NCI-H460 (cell line): ENCODE measurements around the gene CERS6. TPM values are rescaled to one million over a fixed set of nuclear protein-coding genes. Genes with fewer than 3 reads are reported as not detected.
"Not testable (repeated sequence)": the region's sequence is repeated elsewhere in the genome, so short reads cannot be mapped to it uniquely, and the experiment has no call there.

ENCODE experiments used
- DNase-seq: peaks from one replicate; pipeline ENCODE4 v3.0.0-alpha.2; 2016; ENCODE audit warnings: low read depth; ENCODE audit errors: extremely low read depth
- total RNA-seq: library from RNA; depleted of rRNA; stranded (reverse); fragments of >200 nt; shearing (Covaris generic); gene quantifications from 2 replicates; pipeline ENCODE4 v1.2.3, GENCODE V29; 2014

Gene CERS6
- total RNA-seq, 1 experiment from 2014 or later: 57.3 TPM

DNA sequence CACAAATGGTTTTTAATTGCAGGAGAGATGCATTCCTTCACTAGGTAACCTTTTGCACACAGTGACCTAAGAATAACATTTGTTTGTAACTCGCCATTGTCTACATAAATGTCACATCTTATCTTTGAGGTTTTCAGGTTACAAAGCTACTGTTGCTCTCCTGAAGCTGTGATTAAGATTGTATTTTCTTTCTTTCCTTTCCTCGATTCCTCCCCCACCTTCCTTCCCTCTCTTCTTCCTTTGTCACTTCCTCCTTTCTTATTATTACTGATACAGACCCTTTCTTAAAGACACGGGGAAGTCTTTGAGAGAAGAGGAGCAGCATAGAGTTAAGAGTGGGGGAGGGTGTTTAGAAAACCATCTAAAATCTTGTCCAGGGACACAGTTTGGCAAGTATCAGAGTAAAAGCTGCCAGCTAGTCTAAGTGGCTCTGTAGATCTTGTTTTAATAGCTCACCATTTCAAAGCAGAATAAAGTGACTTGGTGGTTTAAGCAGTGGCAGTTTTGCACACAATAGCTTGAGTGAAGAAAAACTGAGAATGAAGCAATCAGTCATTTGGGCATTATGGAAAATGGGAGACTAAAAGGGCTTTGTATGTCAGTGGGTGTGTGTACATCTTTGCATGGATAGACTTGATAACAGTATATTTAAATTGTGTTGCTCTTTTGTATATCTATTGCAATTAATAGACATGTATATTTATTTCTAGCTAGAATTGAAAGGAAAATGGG is 10.9 kb downstream of the CERS6 start:
- DNase-seq: no peak

DNA sequence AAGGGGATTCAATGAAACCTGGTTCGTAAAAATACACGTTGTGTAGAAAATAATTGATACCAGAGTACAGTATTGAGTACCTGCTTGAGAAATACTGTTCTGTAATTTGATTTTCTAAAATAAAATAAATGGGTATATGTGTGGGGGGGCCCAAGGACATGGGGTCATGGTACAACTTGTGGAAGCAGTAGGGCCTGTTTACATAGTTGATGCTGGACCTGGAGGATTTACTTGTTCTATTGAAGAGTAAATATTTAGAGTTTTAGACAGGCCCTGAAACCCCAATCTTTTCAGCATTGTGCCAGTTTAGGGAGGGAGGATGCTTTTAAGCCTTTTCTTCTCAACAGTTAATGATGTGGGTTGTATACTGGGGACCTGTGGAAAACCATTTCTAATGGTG is 11.7 kb downstream of the CERS6 start:
- no peak for DNase-seq

DNA sequence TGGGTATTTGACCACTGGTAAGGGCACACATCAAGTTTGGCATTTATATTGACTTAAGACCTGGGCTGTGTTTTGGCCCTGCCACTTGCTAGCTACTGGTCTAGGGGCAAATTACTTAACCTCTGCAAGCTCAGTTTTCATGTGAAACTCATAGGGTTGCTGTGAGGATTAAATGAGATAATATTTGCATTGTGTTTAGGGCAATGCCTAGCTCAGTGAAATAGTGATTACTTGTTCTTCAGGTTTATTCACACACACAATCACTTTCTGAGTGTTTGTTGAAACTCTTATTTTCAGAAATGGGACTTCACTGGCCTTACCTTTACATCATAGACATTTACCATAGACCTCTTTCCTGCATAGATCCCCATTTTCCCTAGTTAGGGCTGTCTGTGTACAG is 12.3 kb downstream of the CERS6 start:
- no peak for DNase-seq

DNA sequence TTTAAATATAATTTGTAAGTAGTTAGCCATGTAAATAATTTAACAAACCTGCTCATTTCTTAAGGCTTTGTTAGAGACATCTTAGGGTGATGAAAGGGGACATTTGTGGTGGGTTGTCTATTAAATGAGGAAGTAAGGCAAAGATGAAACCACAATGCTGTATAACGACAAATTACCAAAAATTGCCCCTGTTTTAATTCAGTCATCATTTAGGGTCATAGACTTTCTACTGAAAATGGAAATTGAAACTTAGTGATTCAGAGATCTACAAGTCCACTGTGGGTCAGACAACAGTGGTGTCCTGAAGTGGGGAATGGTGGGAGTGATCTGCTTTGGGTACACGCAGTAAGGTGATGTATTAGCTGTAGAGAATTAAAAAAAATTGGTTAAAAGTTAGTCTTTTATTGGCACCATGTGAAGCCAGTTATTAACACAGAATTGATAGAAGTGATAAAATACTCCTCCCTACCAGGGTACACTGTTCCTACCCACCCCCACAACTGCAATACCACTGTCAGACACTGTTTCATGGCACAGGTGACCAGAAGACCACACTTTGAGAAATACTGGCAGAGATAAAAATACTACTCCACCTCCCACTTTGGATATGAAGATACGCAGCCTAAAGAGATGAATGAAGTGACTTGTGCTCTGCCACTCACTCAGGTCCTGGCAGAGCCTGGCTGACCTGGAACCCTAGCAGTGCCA is 13.4 kb downstream of the CERS6 start:
- DNase-seq: no peak

DNA sequence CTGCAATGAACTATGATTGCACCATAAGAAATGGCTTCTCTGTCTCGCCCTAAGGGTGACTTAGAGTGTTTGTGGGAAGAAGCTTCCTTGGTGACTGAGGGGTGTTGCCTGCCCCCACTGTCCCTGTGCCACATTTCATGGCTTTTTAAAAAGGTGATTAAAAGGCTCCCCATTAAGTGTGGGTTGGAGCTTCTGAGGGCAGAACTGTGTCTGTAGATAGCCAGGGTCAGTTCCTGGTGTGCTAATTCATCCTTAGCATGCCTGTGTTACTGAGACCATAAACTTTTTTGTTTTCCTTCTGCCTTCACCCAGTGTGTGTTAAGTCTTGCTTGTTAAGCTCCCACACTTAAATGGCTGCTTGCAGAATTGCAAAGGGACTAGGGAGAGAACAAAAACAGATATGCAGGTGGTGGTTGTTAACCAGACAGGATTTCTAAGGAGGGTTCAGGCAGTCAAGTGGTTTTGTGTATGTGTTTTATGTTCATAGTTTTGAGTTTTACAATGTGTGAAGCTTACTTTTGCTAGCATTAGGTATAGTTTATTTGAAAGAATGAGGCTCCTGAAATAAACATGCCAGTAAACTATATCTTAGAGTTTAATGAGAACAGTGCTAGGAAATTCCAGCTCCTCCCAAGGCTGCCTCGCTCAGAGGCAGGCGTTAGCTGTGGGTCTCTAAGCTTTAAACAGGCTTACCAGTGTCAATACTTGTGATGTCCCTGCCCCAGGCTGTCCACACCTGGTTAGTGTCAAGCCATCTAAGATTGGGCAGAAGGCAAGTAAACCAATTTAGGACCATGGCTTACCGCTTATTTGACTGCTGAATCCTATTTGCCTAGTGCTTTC is 14.5 kb downstream of the CERS6 start:
- no peak for DNase-seq

DNA sequence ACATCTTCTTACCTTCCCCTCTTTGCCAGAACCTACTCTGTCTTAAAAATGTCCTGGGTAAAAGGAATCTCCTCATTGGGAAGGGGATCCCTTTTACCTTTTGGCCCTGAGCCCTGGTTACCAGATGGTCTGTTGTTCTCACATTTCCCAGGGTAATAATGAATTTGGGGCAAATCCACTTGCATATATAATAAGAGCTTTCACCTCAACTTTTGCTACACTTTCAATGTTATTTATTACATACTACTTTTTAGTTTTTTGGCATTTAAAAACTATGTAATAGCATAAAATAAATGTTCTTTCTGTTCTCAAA is 15.0 kb downstream of the CERS6 start:
- DNase-seq: no peak

DNA sequence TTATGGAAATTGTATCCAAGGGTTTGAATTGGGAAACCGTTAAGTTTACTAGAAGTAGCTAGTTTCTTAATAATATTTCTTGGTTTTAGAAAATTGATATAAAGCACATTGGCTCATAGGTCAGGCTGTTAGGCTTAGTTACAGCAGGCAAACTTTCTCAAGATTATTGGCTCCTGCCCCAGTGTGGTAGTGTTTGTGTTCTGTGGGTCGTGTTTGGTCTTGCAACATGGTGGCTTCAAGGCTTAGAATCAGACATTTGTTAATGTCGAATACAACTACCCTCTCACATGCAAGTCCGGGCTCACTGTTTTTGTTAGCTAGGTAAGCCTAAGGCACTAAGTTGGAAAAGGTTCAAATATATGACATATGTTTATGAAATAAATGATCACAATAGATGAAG is 19.6 kb downstream of the CERS6 start:
- no peak for DNase-seq

DNA sequence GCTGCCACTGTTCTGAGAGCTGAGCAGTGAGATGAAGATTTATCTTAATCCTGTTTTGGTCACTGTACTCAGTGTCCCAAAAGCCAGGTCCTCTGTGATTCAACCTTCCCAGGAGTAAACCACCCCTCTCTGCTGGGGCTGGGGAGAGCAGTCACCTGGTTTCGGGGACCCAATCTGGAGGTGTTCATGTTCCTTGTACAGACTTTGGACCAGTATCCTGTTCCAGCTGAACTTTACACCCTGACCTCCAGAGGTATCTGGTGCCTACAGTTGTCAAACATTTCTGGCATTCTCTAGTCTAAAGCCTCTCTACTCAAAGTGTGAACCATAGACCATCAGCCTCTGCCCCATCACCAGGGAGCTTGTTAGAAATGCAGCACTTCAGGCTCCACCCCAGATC is 22.1 kb downstream of the CERS6 start:
- no peak for DNase-seq

DNA sequence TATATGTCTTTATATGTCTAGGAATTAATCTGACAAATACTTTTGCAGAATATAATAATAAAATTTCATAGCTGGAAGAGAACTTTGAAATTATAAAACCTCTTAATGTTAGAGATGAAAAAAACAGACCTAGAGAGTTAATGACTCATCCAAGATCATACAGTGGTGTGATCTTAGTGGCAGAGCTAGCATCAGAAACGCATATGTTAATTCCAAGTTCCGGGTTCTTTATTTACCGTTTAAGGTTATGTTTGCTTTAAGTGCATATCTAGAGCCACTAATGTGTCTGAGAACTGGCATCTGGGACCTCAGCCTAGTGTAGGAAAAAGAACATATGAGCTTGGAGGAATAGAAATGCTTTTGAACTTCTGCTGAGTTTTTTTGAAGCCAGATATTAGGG is 24.3 kb downstream of the CERS6 start:
- DNase-seq: no peak

DNA sequence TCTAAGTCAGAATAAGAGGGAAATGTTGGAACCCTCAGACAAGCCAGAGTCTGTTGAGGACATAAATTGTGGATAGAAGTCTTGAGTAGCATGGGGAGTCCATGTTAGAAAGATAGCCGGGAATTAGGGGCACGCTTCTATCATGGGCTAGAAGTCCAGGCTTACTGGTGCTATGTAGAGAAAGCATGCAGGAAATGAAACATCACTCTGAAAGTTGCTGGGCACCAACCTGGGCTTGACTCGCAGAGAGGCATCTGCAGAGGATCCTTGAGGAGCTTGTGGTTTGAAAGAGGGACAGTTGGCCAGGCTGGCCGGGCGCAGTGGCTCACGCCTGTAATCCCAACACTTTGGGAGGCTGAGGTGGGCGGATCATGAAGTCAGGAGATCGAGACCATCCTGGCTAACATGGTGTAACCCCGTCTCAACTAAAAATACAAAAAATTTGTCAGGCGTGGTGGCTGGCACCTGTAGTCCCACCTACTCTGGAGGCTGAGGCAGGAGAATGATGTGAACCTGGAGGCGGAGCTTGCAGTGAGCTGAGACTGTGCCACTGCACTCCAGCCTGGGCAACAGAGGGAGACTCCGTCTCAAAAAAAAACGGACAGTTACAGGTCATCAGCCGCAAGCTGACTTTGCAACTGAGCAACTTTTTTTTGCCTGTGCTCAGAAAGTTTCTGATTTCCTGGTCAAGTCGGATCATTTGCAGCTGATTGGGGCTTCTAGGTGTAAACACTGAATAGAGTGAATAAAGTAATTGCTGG is 24.9 kb downstream of the CERS6 start:
- DNase-seq: no peak

DNA sequence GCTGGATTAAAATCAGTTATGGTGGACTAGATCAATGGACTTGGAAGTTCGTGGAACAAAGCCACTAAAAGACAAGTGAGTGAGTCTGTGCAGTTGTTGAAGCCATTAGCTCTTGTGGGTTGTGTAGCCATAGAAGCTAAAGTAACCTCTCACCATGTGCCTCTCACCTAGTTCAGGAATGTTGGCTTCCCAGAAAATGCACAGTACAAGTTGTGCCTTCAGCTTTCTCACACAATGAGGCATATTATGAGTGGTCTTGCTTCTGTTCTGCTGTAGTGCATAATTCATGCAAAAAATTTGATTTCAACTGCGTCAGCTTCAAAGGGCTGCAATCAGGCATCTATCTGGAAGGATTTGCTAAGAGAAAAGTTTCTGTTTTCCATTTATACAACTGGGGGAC is 26.2 kb downstream of the CERS6 start:
- no peak for DNase-seq

DNA sequence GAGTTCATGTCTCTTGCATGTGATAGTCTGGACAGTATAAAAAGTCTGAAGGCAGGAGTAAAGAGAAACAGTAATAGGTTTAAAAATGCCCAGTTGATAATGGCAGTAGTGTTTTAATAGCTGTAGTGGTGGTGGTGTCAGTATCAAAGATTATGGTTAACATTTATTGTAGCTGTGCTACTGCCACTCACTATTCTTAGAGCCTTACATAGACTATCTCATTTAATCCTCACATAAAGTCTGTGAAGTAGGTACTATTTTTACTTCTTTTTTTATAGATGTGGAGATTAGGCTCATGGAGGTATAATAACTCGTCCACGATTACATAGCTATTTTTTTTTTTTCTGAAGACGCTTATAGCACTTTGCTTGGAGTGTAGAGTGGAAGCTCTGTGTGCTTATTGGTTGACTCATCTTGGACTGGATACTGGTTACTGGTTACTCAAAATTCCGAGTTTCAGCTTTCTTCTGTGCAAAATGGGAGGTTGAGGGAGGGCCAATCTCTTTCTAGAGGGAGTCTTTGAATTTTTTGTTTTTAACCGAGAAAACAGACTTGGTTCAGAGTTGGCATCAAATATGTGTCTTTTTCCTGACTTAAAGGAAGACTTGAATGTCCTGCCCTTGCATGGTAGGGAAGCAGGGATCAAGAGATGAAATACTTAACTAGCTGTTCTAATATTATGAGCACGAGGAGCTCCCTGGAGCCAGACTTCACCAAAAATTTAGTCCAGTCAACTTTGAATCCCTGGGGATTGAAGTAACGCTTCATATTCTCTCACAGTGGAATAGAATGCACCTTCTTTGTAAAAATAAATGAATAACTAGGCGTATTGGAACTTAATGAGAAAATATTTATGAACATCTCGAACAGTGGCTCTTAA is 27.1 kb downstream of the CERS6 start:
- no peak for DNase-seq

DNA sequence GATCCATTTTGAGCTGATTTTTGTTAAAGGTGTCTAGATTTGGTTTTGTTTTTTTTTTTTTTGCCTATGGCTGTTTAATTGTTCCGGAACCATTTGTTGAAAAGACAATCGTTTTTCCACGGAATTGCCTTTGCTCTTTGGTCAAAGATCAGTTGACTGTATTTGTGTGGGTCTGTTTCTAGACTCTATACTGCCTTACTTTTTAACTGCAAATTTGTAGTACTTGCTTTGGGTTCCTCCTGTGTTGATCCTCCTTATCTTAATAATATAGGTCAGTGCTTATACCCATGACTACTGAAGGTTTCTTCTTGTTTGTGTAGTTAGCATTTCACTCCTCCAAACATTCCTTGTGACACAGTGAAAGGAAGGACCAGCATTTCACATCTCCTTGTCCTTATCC is 30.4 kb downstream of the CERS6 start:
- no peak for DNase-seq

DNA sequence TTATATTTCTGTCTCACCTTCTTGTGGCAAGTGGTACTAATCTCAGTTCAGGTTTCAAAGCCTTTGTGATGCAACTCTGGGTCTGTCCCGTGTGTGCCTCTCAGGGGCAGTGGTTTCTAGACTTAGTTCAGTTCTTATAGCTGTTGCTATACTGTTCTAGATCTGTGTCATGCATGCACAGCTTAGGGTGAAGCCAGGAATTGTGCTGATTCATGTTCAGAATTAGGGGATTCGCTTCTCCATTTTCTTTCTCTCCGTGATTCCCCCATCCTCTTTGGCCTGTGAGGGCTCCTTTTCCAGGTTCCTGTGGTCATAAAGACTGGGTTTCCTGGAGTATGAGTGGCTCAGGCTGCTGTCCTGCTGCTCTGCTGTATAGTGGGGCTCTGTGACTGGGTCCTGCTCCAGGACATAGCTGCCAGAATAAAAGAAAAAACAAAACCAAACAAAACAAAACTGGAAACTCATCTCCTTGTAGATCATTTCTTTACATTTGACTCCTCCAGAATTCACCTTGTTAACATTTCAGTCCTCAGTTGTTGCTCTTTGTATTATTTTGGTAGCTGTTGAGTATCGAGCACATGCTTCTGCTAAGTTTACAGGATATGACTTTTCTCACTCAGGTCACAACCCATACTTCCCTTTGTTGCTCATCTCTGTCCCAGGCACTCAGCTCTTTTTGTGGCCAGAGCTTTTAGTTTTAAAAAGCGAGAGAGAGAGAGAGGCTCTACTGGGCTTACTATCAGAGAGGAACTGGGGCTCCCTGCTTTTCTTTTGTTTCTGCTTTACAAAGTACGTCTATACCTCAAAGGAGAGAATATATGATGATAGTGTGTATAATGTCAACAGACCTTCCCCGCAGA is 34.2 kb downstream of the CERS6 start:
- peak; percentile 65 for DNase-seq

DNA sequence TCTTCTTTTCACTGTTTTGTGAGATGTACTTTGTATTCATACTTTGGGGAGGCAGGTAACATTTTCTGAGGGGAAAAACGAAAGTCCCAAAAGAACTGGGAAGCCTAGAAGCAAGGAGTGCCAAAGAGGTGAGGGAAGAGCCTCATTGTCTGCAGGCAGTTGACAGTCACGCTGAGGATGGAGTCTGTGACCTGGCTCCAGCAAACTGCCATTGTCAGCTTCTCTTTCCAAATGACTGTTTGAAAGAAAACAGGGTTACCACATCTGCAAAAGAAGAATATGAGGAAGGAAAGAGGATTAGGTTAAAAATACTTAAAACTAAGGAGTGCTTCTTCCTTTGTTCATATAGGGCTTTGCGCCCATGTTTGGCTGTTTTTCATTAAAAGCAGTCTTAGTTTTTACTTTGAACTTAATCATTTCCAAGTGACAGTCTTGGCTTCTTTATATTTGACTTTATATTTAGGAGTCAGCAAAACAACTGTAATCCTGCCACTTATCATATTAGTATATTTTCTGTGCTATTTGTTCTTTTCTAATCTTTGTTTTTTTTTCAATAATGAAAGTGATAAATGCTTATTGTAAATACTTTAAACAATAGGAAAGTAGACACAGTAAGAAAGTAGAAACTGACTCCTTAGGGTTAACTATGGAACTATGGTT is 35.0 kb downstream of the CERS6 start:
- no peak for DNase-seq

DNA sequence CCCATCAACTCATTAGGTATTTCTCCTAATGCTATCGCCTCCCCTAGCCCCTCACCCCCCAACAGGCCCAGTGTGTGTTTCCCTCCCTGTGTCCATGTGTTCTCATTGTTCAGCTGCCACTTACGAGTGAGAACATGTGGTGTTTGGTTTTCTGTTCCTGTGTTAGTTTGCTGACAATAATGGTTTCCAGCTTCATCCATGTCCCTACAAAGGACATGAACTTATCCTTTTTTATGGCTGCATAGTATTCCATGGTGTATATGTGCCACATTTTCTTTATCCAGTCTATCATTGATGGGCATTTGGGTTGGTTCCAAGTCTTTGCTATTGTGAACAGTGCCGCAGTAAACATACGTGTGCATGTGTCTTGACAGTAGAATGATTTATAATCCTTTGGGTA is 35.7 kb downstream of the CERS6 start:
- DNase-seq: not testable (repeated sequence)

DNA sequence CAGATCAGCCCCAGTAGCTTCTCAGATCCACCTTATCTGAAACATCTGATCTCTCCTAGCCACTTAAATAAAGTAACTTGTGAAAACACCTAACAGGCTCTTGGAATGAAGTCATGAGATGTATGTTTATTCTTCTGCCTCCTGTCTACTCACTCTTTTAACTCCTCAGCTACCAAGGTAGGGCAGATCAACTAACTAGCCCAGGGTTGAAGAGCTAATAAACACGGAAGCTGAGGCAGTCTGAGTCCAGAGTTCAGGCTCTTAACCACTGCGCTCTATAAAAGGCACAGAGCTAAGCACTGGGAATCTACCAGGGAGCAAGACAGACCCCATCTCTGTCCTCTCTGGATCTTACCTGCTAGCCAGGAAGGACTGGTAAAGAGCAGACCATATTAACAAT is 37.1 kb downstream of the CERS6 start:
- DNase-seq: not testable (repeated sequence)

DNA sequence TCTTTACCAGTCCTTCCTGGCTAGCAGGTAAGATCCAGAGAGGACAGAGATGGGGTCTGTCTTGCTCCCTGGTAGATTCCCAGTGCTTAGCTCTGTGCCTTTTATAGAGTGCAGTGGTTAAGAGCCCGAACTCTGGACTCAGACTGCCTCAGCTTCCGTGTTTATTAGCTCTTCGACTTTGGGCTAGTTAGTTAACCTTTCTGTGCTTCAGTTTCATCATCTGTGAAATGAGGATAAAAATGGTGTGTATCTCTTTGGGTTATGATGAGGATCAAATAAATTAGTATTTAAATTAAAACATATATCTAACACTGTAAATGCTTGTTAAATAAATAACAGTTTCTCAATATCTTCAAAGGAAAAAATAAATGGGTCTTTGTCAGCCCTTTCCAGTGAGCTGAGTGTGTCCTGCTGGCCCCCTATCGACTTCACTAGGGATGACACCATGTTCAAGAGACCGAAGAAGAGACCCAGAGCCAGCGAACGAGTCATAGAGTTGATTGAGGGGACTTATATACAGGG is 38.2 kb downstream of the CERS6 start:
- no peak for DNase-seq
